Forelimb muscle (tissue), 1 donor: ENCODE results near the gene INSR. TPM values are rescaled to one million over a fixed set of nuclear protein-coding genes. Genes with fewer than 3 reads are reported as not detected.
A peak's percentile ranks its signal among the peaks of the same experiment; 100 is the strongest.
"Not testable (repeated sequence)": the region's sequence is repeated elsewhere in the genome, so short reads cannot be mapped to it uniquely, and the experiment has no call there.

Experiments
- DNase-seq: peaks from one replicate; pipeline ENCODE4 v3.0.0-alpha.2; 2013; ENCODE audit warnings: low read depth
- polyA plus RNA-seq: library from polyadenylated mRNA; unstranded; fragments of 120-200 nt; gene quantifications from one replicate; pipeline ENCODE4 v1.2.1, GENCODE V29; 2013; ENCODE audit not compliant: insufficient read length

INSR gene
- polyA plus RNA-seq, 1 donor = 15.8 TPM

- no peak for DNase-seq
Measured at GRCh38 chr19:7195046-7195445, 99.2 kb downstream of the INSR start.

GRCh38 chr19:7194566-7194965 is 99.6 kb downstream of the INSR start:
- no peak for DNase-seq

- no peak for DNase-seq
Measured at GRCh38 chr19:7191946-7192691, 102.1 kb downstream of the INSR start.

- no peak for DNase-seq
Measured at GRCh38 chr19:7188698-7189629, 105.2 kb downstream of the INSR start.

GRCh38 chr19:7187605-7188339 is 106.4 kb downstream of the INSR start:
- DNase-seq = no peak

- DNase-seq = no peak
Measured at GRCh38 chr19:7182489-7182888, 111.7 kb downstream of the INSR start.

- DNase-seq = no peak
Measured at GRCh38 chr19:7179917-7180306, 114.3 kb downstream of the INSR start.

GRCh38 chr19:7177926-7178325 is 116.3 kb downstream of the INSR start:
- DNase-seq = no peak

GRCh38 chr19:7176792-7177191 is 117.4 kb downstream of the INSR start:
- DNase-seq = no peak

GRCh38 chr19:7172794-7173193 is 121.4 kb downstream of the INSR start:
- DNase-seq = no peak

GRCh38 chr19:7170983-7171382 is 123.2 kb downstream of the INSR start:
- no peak for DNase-seq

- DNase-seq = no peak
Measured at GRCh38 chr19:7168941-7169340, 125.3 kb downstream of the INSR start.

- DNase-seq = no peak
Measured at GRCh38 chr19:7161292-7161691, 132.9 kb downstream of the INSR start.

- DNase-seq = peak; percentile 76
Measured at GRCh38 chr19:7159105-7159933, 134.9 kb downstream of the INSR start.

GRCh38 chr19:7153022-7153421 is 141.2 kb downstream of the INSR start:
- no peak for DNase-seq

- DNase-seq = no peak
Measured at GRCh38 chr19:7152568-7152967, 141.6 kb downstream of the INSR start.

GRCh38 chr19:7149956-7150705 is 144.1 kb downstream of the INSR start:
- DNase-seq = no peak

- DNase-seq = not testable (repeated sequence)
Measured at GRCh38 chr19:7147119-7147675, 147.0 kb downstream of the INSR start.

GRCh38 chr19:7146086-7146485 is 148.1 kb downstream of the INSR start:
- DNase-seq = not testable (repeated sequence)

- DNase-seq = no peak
Measured at GRCh38 chr19:7145494-7145893, 148.7 kb downstream of the INSR start.
